NCI-H2227 treated with DMSO at 0.1 percent for 48 hours (cell line): Measurements from ENCODE around the gene FBLN1.

Experiments
- DNase-seq: peaks from one replicate; lab custom pipeline; 2025; lab: John Stamatoyannopoulos, UW

Gene FBLN1

DNA sequence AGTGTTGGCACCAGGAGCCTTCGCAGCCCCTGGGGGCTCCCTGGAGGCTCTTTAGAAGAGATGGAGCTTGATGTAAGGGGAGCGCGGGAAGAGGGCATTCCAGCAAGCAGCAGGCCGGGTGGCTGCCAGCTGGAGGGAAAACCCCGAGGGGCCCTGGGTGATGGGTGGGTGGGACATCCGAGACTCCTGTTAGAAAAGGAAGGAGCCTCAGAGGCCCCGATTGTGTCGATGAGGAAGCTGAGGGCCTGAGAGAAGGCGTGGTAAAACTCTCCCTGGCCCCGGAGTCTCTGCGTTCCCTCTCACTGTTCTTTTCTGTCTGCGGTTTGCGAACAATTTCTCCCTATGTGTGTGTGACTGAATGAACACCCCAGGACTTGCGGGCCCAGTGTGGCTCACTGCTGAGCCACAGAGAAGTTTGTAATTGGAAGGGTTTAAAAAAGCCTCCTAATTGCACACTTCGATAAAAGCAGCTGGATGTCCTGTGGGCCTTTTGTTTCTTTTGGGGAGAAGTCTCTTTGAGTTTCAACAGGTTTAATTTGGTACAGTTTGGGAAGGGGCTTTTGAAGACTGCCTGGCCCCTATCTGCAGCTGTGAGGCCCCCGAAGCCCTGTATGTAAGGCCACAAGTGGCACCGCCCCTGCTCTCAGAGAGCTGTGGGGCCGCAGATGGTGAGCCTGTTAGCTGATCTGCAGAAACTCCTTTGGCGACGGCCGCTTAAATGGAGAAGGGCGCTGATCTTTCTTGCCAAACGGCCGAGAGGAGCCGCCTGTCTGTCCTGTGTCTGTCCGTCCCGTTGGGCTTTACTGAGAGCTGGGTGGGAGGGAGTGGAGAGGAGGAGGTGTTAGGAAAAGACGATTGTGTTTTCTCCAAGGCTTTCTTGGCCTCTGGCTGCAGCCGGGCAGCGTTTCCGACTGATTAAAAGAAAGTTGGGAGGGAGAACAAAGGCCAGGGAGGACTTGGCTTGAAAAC, 2.0 kb downstream of the FBLN1 start:
- peak; percentile 20 for DNase-seq

DNA sequence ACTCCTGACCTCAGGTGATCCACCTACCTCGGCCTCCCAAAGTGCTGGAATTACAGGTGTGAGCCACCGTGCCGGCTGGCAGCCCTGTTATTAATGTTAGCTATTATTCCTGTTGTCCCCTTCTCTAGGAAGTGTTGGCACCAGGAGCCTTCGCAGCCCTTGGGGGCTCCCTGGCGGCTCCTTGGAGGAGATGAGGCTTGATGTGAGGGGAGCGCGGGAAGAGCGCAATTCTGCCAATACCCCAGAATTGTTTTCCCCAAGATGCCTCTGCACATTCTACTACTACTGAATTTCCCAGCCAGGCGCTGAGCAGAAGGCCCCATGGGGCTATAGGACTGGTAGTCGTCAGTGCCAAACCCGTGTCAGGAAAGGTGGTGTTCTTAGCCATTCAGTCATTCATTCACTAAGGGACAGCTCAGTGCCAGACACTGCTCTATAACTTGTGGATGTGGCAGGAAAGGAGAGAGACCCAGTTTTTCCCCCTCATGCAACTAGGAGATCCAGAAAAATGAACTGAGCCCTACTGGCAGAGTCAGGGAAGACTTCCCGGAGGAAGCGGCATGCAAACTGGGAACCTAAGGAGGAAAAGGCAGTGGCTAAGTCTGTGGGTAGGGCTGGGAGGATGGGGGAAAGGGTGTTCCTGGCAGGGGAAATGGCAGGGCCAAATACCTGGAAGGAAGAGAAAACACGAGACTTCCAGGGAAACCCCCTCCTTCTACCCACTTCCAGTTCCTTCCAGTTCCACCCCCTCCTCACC, 3.5 kb downstream of the FBLN1 start:
- no peak for DNase-seq

DNA sequence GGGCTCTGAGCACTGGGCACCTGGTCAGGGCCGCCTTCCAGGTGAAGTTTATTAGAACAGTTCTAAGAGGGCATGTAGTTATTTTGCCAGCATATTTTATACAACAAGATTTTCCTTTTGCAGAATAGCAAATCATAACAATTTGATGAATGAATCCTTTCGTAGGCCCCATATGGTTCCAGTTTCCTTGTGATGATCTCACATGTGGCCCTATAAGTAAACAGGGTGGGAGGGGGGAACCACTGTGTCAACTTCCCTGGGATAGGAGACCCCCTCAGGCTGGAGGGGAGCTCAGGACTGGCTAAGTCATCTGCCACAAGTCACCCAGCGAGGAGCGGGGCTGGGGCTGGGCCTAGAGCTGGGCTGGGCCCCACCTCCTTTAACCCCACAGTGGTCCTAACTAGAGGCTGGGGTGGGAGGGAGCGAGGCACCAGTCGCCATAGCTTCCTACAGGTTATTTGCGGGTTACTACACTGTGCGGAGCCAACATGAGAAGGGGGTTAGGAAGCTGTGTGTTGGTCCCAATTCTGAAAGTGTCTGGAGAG, 4.2 kb downstream of the FBLN1 start:
- no peak for DNase-seq

DNA sequence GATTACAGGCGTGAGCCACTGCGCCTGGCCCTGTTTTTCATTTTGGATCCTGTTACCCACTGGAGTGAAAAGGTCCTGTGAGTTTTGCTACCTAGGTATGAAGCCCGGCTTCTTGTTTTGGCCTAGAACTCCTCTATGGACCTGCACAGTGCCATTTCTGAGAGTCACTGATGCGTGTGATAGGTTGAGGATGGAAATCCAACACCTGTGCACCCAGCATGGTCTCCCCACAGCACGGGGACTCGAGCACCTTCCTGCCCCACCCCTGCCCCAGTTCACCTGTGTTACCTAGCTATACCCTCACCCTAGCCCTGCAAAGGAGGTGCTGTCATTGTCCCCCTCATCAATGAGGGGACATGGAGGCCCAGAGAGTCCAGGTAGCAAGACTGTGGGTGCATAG, 5.1 kb downstream of the FBLN1 start:
- DNase-seq: no peak

DNA sequence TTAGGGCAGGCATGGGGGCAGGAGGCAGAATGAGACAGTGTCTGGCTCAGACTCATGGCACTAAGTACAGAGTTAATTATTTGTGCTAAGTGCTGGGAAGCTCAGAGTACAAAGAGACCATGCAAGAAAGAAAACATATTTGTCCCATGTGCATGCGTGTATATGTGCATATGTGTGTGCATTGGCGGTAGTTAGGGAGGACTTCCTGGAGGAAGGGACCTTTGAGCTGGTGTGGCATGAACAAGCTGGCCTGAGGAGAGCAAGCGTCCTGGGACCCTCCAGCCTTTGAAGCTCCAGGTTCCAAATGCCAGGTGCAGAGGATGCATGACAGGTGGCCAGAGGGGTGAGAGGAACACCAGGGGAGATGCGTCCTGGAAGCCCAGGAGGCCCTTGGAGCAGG, 6.1 kb downstream of the FBLN1 start:
- no peak for DNase-seq

DNA sequence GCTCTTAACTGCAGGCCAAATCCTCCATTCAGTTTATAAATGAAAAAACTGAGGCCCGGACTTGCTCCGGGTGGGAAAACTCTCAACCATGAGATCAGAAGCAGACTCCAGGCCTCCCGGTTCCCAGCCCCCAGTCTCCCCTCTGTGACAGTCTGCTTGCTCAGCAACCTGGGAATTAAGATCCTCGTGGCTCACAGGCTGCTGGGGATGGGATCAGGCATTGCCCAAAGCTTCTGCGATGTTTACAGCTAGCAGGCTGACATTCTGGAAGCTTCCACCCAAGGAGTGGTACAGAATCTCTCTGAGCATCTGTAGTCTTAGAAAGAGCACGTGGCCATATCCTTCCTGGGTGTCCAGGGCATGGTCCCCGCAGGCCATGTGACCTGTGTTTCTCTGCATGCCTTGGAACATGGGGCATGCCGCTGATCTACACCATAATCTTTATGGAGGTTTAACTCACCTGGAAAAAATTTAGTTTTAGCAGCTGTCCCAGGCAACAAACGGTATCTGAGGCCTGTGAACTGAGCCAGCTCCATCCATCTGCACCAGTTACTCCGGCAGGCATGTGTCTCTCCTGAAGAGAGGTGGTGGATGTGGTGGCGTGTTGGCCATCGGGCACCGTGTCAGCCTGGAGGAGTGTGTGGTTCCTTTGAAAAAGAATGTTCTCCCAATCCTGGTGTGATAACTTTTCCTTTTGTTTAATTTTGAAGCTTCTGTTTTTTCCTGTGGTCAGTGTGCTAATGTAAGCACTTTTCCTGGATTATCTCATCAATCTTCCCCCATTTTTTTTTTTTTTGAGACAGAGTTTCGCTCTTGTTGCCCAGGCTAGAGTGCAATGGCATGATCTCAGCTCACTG, 7.9 kb downstream of the FBLN1 start:
- DNase-seq: no peak

DNA sequence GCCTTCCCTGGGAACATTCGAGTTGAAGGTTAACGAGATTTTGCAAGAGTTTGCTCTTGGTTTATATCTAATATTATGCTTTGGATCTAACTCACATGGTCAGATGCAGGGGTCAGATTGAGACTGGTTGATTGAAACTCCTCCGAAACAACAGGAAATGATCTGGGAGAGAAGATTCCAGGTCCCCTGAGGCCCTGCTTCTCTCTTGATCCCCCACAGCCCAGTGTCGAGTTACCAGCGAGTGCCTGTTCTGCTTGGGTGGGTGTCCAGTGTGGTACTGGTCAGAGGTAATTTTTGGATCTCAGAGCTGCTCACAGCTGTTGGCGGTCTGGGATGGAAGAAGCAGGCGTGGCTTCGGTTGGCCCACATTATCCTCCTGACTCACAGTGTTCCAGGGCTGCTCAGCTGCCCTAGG, 9.2 kb downstream of the FBLN1 start:
- DNase-seq: no peak

DNA sequence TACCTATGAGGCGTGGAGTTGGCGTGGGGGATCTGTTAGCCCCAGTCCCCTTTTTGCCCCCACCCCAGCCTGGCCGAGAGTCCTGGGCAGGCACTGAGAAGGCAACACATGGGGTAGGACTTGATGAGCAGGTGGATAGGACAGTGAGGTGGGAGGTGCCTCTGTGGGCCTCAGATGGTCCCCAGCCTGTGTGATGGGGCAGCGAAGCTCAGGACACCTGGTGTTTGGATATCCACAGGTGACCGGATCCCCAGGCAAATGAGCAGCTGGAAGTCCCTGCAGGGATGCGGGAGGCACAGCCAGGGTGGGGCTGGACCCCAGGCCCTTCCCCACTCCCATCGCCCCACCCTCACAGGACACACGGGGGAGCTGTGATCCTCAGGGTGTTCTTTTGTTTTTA, 9.7 kb downstream of the FBLN1 start:
- no peak for DNase-seq

DNA sequence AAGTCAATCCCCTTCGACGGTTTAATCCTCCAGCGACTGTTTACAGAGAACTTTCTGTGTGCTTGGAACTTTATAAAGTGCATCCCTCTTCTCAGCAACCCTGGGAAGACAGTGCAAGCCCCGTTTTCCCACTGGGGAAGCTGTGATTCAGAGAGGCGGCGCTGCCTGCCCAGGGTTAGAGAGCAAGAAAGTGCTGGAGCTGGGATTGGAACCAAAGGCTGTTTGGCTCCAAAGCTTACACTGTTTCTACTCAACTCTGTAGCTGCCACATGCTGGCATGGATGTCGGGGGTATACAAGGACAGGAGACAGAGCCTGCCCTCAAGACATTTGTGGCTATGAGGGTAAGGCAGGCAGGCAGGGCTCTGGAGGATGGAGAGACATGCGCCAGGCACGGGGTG, 13.0 kb downstream of the FBLN1 start:
- DNase-seq: no peak

DNA sequence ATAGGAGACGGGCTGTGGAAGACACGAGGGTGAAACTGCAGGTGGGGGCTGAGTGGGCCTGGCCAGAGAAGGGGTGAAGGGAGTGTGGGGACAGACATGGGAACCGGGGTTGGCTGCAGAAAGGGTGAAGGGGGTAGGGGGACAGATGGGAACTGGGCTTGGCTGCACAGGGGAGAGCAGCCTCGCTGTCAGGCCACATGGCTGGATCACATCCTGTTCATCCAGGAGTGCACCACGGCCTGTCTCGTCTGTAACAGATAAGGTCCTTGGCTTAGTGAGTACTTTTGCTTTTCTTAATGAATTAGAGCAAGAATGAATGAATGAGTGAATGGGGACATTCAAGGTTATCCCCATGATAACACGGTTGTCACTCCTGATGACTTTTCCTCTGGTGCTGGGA, 13.5 kb downstream of the FBLN1 start:
- DNase-seq: no peak

DNA sequence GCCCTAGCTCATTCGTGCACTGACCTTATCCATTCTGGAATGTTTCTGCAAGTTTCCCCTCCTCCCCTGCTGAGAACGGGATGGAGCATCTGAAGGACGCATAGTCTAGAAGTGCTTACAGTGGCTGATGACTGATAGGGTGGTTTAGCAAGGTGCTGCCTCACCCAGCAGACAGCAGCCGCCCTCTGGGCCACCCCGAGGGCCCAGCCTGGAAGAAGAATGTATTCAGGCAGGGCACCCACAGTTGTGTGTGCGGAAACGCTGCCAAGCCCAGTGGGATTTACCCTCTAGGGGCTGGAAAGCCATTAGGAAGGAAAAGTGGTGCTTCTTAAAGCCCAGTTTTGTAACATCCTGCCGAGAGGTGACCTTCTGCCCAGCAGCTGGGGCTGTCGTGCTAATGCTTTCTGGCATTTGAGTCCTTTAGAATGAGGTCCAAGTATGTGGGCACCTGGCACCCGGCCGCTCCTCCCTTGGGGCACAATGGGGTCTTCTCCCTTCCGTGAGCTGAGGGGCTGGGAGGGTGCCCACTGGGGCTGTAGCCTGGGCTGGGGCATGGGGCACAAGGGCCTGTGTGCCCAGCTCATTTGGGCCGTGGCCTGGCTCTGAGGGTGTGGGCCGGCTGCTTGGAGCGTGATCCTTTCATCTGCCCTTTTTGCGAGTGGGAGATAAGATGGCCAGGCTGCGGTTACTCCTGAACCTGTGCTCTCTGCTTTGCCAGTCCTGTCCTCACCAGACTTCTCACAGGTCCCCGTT, 14.4 kb downstream of the FBLN1 start:
- DNase-seq: no peak

DNA sequence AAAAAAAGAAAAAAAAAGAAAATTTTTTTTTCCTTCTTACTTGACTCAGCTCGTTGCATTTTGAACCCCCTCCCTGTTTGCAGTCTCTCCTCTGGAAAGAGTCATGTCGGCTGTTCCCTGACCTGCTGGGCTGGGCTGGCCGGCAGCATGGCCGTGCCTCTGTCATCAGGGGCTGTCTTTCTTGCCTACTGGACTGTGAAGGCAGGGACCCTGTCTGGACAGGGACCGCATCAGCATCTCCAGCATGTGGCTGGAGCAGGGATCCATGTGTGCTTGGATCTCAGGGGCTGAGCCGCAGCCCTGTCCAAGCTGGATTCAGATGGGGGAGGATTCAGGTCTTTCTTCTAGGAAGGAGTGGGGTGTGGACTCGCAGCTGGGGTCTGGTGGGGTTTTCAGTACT, 15.5 kb downstream of the FBLN1 start:
- no peak for DNase-seq

DNA sequence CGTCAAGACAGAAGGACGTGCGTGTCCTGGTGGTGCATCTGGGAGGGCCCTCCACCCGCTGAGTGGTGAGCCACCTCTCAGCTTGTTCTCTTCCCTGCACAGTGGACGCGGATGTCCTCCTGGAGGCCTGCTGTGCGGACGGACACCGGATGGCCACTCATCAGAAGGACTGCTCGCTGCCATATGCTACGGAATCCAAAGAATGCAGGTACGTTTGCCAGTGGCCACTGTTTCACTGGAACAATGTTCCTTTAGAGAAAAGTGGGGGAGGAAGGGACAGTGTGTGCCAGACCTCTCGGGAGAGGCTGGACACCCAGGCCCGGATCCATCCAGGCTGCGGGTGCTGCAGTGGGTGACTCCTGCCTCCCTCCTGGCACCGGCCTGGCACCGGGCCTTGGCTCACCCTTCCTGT, 15.9 kb downstream of the FBLN1 start:
- DNase-seq: no peak

DNA sequence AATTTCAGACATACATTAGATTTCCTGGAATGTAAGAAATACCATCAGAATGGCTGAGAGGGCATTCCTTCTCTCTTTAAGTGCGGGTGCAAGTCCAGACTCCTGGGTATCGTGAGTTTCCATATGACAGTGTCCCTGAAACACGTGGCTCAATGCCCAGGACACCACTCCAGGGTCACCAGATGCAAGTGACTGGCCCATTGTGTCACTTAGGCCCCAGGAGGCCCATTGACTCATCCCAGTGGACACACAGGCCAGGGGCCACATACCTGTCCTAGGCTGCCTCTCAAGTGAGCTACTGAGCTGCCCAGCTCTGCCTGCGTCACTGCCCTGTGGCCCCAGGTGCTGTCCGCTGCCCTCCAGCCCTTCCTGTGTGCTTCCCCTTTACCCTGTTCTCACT, 18.5 kb downstream of the FBLN1 start:
- DNase-seq: no peak

DNA sequence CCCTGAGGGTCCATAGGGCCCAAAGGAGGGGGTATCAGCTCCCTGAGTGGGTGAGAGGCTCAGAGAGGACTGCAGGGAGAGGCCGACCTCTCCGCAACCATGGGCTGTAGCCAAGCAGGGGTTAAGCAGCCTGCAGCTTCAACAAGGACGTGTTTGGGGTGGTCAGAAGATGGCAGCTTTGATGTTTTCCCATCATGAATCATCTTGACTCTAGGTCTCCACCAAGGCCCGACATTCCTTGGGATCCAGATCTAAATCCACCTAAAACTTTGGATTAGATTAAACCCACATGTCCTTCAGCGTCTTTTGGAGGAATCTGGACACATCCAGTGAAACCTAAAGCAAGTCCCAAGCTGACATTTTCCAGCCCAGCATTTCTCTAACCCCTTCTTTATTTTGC, 19.8 kb downstream of the FBLN1 start:
- DNase-seq: no peak

DNA sequence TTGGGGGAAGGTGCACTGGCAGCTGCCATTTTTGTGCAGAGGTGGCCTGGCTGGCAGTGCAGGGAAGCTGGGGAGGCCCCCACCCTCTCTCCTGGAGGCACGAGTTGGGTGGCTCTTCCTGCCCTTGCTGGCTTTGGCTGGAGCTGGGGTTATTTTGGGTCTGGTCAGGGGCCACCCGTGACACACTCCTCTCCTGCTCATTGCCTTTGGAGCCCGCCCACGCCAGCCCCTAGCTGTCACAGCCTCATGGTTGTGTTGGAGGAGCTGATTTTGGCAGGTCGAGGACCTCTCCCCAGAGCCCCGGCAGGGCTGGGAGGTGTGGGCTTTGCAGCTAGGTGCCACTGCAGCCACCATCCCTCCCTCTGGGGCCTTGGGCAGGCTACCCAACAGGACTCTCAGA, 21.5 kb downstream of the FBLN1 start:
- no peak for DNase-seq

DNA sequence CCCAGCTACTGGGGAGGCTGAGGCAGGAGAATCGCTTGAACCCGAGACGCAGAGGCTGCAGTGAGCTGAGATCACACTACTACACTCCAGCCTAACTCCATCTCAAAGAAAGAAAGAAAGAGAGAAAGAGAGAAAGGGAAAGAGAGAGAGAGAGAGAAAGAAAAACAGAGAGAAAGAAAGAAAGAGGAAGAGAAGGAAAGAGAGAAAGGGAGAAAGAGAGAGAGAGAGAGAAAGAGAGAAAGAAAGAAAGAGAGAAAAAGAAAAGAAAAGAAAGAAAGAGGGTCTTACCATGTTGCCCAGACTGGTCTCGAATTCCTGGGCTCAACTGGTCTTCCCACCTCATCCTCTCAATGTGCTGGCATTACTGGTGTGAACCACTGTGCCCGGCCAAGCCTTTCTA, 22.3 kb downstream of the FBLN1 start:
- no peak for DNase-seq

DNA sequence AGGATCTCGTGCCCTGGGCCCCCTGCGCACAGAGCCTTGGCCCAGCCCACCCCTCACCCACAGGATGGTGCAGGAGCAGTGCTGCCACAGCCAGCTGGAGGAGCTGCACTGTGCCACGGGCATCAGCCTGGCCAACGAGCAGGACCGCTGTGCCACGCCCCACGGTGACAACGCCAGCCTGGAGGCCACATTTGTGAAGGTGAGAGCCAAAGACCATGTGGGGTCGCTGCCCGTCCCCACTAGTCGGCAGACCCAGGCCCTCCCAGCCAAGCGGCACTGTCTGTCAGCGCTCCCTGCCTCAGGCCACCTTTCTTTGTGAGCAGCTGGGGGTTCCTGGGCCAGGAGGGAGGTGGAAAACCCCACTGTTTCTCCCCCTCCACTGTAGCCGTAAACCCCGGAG, 22.8 kb downstream of the FBLN1 start:
- DNase-seq: no peak

DNA sequence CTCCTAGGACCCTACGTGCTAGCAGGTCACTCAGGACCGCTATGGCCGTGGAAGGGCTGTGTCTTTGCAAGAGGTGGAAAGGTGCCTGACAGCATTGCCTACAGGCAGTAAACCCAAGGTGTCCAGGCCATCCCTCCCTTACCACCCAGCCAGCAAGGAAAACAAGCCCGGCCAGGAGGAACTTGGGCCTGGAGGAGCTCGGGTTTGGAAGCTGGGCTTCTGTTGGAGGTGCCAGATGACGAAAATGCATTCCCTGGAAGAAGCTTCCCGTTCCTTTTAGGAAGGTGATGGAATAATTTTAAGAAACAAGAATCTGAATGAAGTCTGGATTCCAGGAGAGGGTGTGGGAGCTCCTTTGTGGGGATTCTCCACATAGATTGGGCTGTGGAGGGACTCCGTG, 23.6 kb downstream of the FBLN1 start:
- no peak for DNase-seq

DNA sequence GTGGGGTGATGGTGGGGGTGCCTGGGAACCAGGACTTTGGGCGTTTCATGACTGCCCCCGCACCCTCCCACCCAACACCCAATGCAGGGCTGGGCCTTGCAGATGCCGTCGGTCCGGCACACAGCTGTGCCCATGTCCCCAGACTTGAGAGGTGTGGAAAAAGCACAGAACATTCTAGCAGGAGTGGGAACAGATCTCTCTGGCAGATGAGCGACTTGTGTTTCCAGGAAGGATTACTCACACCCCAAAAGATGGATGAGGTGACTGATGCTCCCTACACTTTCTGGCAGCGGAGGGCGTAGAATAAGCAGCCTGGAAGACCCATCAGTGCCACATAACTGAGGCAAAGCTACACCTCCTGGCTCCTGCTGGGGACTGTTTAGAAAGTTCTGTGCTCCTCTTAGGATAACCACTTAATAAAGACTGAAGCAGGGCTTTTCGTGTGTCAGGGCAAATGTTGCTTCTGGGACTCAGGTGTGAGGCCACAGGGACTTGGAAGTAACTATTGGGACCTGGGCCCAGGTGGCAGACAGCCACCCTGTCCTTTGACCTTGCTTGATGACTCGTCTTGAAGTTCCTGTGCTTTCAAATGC, 24.2 kb downstream of the FBLN1 start:
- no peak for DNase-seq

DNA sequence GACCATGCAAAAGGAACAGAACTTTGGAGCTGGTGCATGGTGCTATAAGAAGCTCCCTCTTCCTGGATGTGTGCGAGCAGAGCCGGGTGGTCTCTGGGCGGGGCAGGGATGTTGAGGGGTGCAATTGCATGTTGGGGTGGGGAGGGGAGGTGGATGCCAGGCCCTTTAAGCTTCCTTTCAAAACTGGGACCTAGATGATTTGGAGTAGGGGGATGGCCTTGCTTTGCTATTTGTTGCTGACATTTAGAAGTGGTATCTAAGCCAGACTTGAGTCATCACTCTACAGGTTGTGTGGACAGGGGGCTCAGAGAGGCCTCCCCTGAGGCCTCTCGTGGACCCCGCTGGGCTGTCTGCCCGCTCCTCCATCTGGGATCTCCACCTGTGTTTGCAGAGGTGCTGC, 24.8 kb downstream of the FBLN1 start:
- DNase-seq: no peak
